ENCODE data around the gene ADCY7. TPM values are rescaled to one million over a fixed set of nuclear protein-coding genes. Genes with fewer than 3 reads are reported as not detected.

The ADCY7 gene
- total and polyA plus RNA-seq, 9 of the 15 experiments (the other 6 are each of a cell fraction or from before 2014, with no cell fraction given) = 2.3 to 108 (median 28.6) TPM

GRCh38 chr16:50351952-50352351 is 85.6 kb downstream of the ADCY7 start:
- H3K36me3 ChIP-seq (ENCODE audit: control insufficient read depth, insufficient read depth, low read length) = peaks cover 65% of the 10 kb centered on the region
- H3K79me2 ChIP-seq (ENCODE audit: control insufficient read depth, insufficient read depth, low read length) = peaks cover 6% of the 10 kb centered on the region; the same call in 1 of the 3 replicates
- no peak overlapping the region for H3K9ac ChIP-seq (ENCODE audit: insufficient read depth in 1 of 2, low read depth in 2 of 2, low read length in 2 of 2)
- in situ Hi-C loops (cut with MboI) = loop anchor here (10.0 kb wide), 1 partner anchor 137 kb away; no protein-coding TSS in a partner anchor
- ChIA-PET POLR2A (interaction anchor here (0.6 kb wide), 1 partner anchor 263 kb away, joined by 3 read pairs; no protein-coding TSS in a partner anchor), CTCF (ENCODE audit: low intra/inter-chr PET ratio) (no interaction called here)
- no peaks in the 10 kb centered on the region for H3K27me3 ChIP-seq (ENCODE audit: control insufficient read depth in 2 of 2, insufficient read depth in 2 of 2, low read length in 2 of 2)
- intact Hi-C loops (cut with micrococcal nuclease) = no loop called here
- BruUV-seq (replicated peaks) = no TSS peak
- no peak for ATAC-seq
- 100% methylated on average over 2 of the region's 2 CpGs for WGBS (ENCODE audit: insufficient coverage, low coverage, missing lambda C conversion rate)
- no peaks in the 10 kb centered on the region for H3K9me1 ChIP-seq (ENCODE audit: control insufficient read depth, insufficient read depth, low read length)
- no peaks in the 10 kb centered on the region for H3K4me1 ChIP-seq (replicated peaks in 1 of 2; ENCODE audit: control insufficient read depth in 2 of 2, insufficient read depth in 2 of 2, low read length in 2 of 2)
- H4K20me1 ChIP-seq (replicated peaks; ENCODE audit: control insufficient read depth, insufficient read depth, low read length) = no peaks in the 10 kb centered on the region
- H2AFZ ChIP-seq (ENCODE audit: low read depth, low read length) = no peak overlapping the region
- DNase-seq (ENCODE audit: extremely low read depth in 1 of 4, low spot score in 3 of 4) = no peak
- H3K9me3 ChIP-seq (replicated peaks; ENCODE audit: control insufficient read depth, insufficient read depth, low read depth, low read length) = no peaks in the 10 kb centered on the region
- no peak for FAIRE-seq
- no peak overlapping the region for H3K27ac ChIP-seq (ENCODE audit: extremely low read depth, low read depth, low read length)
- no peak overlapping the region for H3K4me3 ChIP-seq
- H3K4me2 ChIP-seq (ENCODE audit: insufficient read depth, low read length) = no peak overlapping the region
- no peak for TF ChIP-seq PBX2 (CRISPR knock-in tag; IDR thresholded peaks at IDR 0.05; ENCODE audit: low read depth)
- TF ChIP-seq PBX2 (tag; conservative IDR thresholded peaks at IDR 0.05; ENCODE audit: low read depth) = no peak
- no peak for TF ChIP-seq AFF1 (IDR thresholded peaks at IDR 0.05; ENCODE audit: low read depth in 1 of 2, partially characterized antibody in 2 of 2)
- TF ChIP-seq ZNF589 (CRISPR knock-in tag; IDR thresholded peaks at IDR 0.05; ENCODE audit: low read depth) = no peak
- no peak for TF ChIP-seq CEBPG (CRISPR knock-in tag; IDR thresholded peaks at IDR 0.05)
- TF ChIP-seq CEBPG (tag; conservative IDR thresholded peaks at IDR 0.05 in 1 of 2, IDR thresholded peaks at IDR 0.05 in 1 of 2) = no peak
- TF ChIP-seq SMARCB1 (IDR thresholded peaks at IDR 0.05; ENCODE audit: insufficient read length, low read depth) = no peak
- TF ChIP-seq ZNF699 (CRISPR knock-in tag; IDR thresholded peaks at IDR 0.05; ENCODE audit: insufficient replicate concordance) = no peak
- no peak for TF ChIP-seq ZNF449 (CRISPR knock-in tag; IDR thresholded peaks at IDR 0.05)
- no peak for TF ChIP-seq NCOR1 (IDR thresholded peaks at IDR 0.05)
- no peak for TF ChIP-seq EZH2 (IDR thresholded peaks at IDR 0.05; ENCODE audit: borderline replicate concordance, low read depth, low read length)
- TF ChIP-seq THRA (IDR thresholded peaks at IDR 0.05) = no peak
- TF ChIP-seq SRF (CRISPR knock-in tag; IDR thresholded peaks at IDR 0.05) = no peak
